Measurements from ENCODE around the gene GIGYF1. TPM values are rescaled to one million over a fixed set of nuclear protein-coding genes. Genes with fewer than 3 reads are reported as not detected.
A peak's percentile ranks its signal among the peaks of the same experiment; 100 is the strongest.

The GIGYF1 gene
- total and polyA plus RNA-seq, 2 donors (not counting 3 experiments of a cell fraction or from before 2014, with no cell fraction given): 13.6 to 46.3 TPM

- no TSS peak for BruUV-seq (replicated peaks)
- peaks cover 0 to 9% of the 10 kb centered on the region in 2 experiments for H3K27me3 ChIP-seq (ENCODE audit: control insufficient read depth in 2 of 2, insufficient read depth in 2 of 2, low read length in 2 of 2)
- POLR2A ChIA-PET: no interaction called here
- dilution Hi-C loops (cut with MboI; ENCODE audit: extremely low pct_ligation_motif_present, low sequenced_read_pairs): no loop called here
- intact Hi-C loops (cut with micrococcal nuclease): no loop called here
- H4K20me1 ChIP-seq (replicated peaks; ENCODE audit: control insufficient read depth, extremely low read depth, insufficient read depth, low read length): no peaks in the 10 kb centered on the region
- H3K9me1 ChIP-seq (replicated peaks; ENCODE audit: control insufficient read depth, extremely low read depth, insufficient read depth, low read length): no peaks in the 10 kb centered on the region
- no peak overlapping the region for H3K27ac ChIP-seq (ENCODE audit: insufficient read depth, low read depth, low read length)
- H3K9ac ChIP-seq (replicated peaks; ENCODE audit: extremely low read depth, insufficient read depth, low read length): no peak overlapping the region
- CTCF ChIA-PET: interaction anchor here (7.5 kb wide), 1 partner anchor 9 kb away, joined by 76 read pairs; the partner anchor contains the start of gene POP7
- peaks cover 24% of the 10 kb centered on the region for H3K79me2 ChIP-seq (ENCODE audit: control insufficient read depth, insufficient read depth, low read length)
- no peak overlapping the region for H3K4me3 ChIP-seq (replicated peaks in 1 of 3; ENCODE audit: insufficient read depth in 1 of 3, low read depth in 1 of 3, low read length in 3 of 3)
- FAIRE-seq (no peak), DNase-seq (ENCODE audit: low read depth, low spot score) (no peak)
- no peaks in the 10 kb centered on the region for H3K36me3 ChIP-seq (ENCODE audit: control insufficient read depth in 2 of 2, extremely low read depth in 1 of 2, insufficient read depth in 2 of 2, low read length in 2 of 2)
- no peak for TF ChIP-seq MAX (IDR thresholded peaks at IDR 0.05; ENCODE audit: insufficient read depth, insufficient read length)
- H3K4me1 ChIP-seq (ENCODE audit: control insufficient read depth, extremely low read depth, insufficient read depth, low read length): peaks cover 16% of the 10 kb centered on the region
- H3K9me3 ChIP-seq (replicated peaks; ENCODE audit: control insufficient read depth, insufficient read depth, low read length): no peaks in the 10 kb centered on the region
- H2AFZ ChIP-seq (ENCODE audit: low read depth, low read length): no peak overlapping the region
- no peak overlapping the region for H3K4me2 ChIP-seq (ENCODE audit: insufficient read depth, low read length)
These were observed 2.1 kb upstream of the GIGYF1 start for GRCh38 chr7:100696123-100696521.

- FAIRE-seq: peak; percentile 8
These were observed 545 bp downstream of the GIGYF1 start for GRCh38 chr7:100693312-100694097.

More at GRCh38 chr7:100693312-100694097, 545 bp downstream of the GIGYF1 start:
- peak overlapping the region; percentile 53 to 80 (median 65) for H3K4me3 ChIP-seq (replicated peaks in 1 of 3; ENCODE audit: insufficient read depth in 1 of 3, low read depth in 1 of 3, low read length in 3 of 3)
- no TSS peak for BruUV-seq (replicated peaks)
- H2AFZ ChIP-seq (ENCODE audit: low read depth, low read length): no peak overlapping the region
- H3K4me2 ChIP-seq (ENCODE audit: insufficient read depth, low read length): peak overlapping the region; percentile 89
- CTCF ChIA-PET: interaction anchor here (1.0 to 7.5 kb wide), 13 partner anchors 9 to 228 kb away, joined by 3 to 76 read pairs (median 9); partner anchors contain the start of genes POP7 and SLC12A9
- H3K9ac ChIP-seq (replicated peaks; ENCODE audit: extremely low read depth, insufficient read depth, low read length): peak overlapping the region; percentile 78
- no peaks in the 10 kb centered on the region for H3K27me3 ChIP-seq (ENCODE audit: control insufficient read depth in 2 of 2, insufficient read depth in 2 of 2, low read length in 2 of 2)
- dilution Hi-C loops (cut with MboI; ENCODE audit: extremely low pct_ligation_motif_present, low sequenced_read_pairs): no loop called here
- H4K20me1 ChIP-seq (replicated peaks; ENCODE audit: control insufficient read depth, extremely low read depth, insufficient read depth, low read length): peaks cover 2% of the 10 kb centered on the region
- no peaks in the 10 kb centered on the region for H3K9me3 ChIP-seq (replicated peaks; ENCODE audit: control insufficient read depth, insufficient read depth, low read length)
- H3K4me1 ChIP-seq (ENCODE audit: control insufficient read depth, extremely low read depth, insufficient read depth, low read length): peaks cover 16% of the 10 kb centered on the region
- peak; percentile 24 for TF ChIP-seq POLR2A (IDR thresholded peaks at IDR 0.05; ENCODE audit: low read depth, low read length)
- TF ChIP-seq FOS (IDR thresholded peaks at IDR 0.05; ENCODE audit: borderline replicate concordance, insufficient read depth, low read length): no peak
- TF ChIP-seq MAX (IDR thresholded peaks at IDR 0.05; ENCODE audit: insufficient read depth, insufficient read length): no peak
- no peak for TF ChIP-seq JUN (IDR thresholded peaks at IDR 0.05; ENCODE audit: borderline replicate concordance, insufficient read depth, insufficient read length, low read depth)
- TF ChIP-seq GATA2 (IDR thresholded peaks at IDR 0.05; ENCODE audit: insufficient read depth, insufficient read length, low read depth, low read length): no peak
- peak; percentile 38 for TF ChIP-seq POLR2AphosphoS5 (IDR thresholded peaks at IDR 0.05; ENCODE audit: insufficient read depth, low read depth, low read length)
- TF ChIP-seq MYC (IDR thresholded peaks at IDR 0.05; ENCODE audit: low read depth, low read length): no peak
- TF ChIP-seq CTCF (IDR thresholded peaks at IDR 0.05; ENCODE audit: extremely low read depth in 1 of 2, insufficient read depth in 1 of 2, low read depth in 1 of 2, low read length in 2 of 2): no peak
- TF ChIP-seq EZH2 (IDR thresholded peaks at IDR 0.05; ENCODE audit: borderline replicate concordance, low read depth, low read length, severe bottlenecking): no peak
- no peaks in the 10 kb centered on the region for H3K9me1 ChIP-seq (replicated peaks; ENCODE audit: control insufficient read depth, extremely low read depth, insufficient read depth, low read length)
- H3K27ac ChIP-seq (ENCODE audit: insufficient read depth, low read depth, low read length): no peak overlapping the region
- intact Hi-C loops (cut with micrococcal nuclease): loop anchor here (1.0 to 5.0 kb wide), 4 partner anchors 12 to 226 kb away; partner anchors contain the start of genes FBXO24 and LRCH4
- peak; percentile 23 for DNase-seq (ENCODE audit: low read depth, low spot score)
- POLR2A ChIA-PET: interaction anchor here (0.6 to 2.6 kb wide), 3 partner anchors 12 to 277 kb away, joined by 4 to 6 read pairs (median 4); partner anchors contain the start of genes FBXO24 and POP7
- H3K79me2 ChIP-seq (ENCODE audit: control insufficient read depth, insufficient read depth, low read length): peaks cover 46% of the 10 kb centered on the region
- peaks cover 0 to 11% of the 10 kb centered on the region in 2 experiments for H3K36me3 ChIP-seq (ENCODE audit: control insufficient read depth in 2 of 2, extremely low read depth in 1 of 2, insufficient read depth in 2 of 2, low read length in 2 of 2)

Measured in endothelial cell of umbilical vein (primary cell).